OCI-LY7 (cell line): ENCODE results near the gene ERC1. TPM values are rescaled to one million over a fixed set of nuclear protein-coding genes. Genes with fewer than 3 reads are reported as not detected.

ENCODE experiments used
- BruUV-seq: library from RNA; stranded (reverse); fragments of 400-500 nt; replicated peaks from 2 replicates; lab custom pipeline; 2021; lab: Mats Ljungman, UMichigan
- CTCF ChIA-PET: fragments of 300-600 bp; sonication (Branson Sonifier 250); formaldehyde crosslinking; loops from one replicate; lab custom pipeline; 2022; ENCODE audit warnings: antibody characterized with exemption; ENCODE audit not compliant: unreplicated experiment; lab: Charles Lee
- POLR2A ChIA-PET: fragments of 300-600 bp; sonication (Branson Sonifier 250); formaldehyde crosslinking; loops from one replicate; lab custom pipeline; 2022; ENCODE audit warnings: antibody characterized with exemption; lab: Charles Lee
- DNase-seq: peaks from one replicate; pipeline ENCODE4 v3.0.0-alpha.2; 2015; ENCODE audit warnings: low spot score
- H2AFZ ChIP-seq: fragments of 200-600 bp; sonication (generic), shearing (Covaris generic); 2 replicates; pipeline ENCODE4 v1.6.1; 2014; ENCODE audit warnings: mild to moderate bottlenecking, antibody characterized with exemption, low read length, moderate library complexity
- H3K27ac ChIP-seq: fragments of 200-600 bp; sonication (generic); 2 replicates; pipeline ENCODE4 v1.5.1; 2014; ENCODE audit warnings: mixed run types, low read depth, mild to moderate bottlenecking, moderate library complexity, low read length, inconsistent platforms; ENCODE audit not compliant: poor library complexity, severe bottlenecking
- H3K36me3 ChIP-seq: fragments of 200-600 bp; sonication (generic); 2 replicates; pipeline ENCODE4 v1.6.1; 2014; ENCODE audit warnings: mild to moderate bottlenecking, antibody characterized with exemption, low read length, moderate library complexity, mixed read lengths; ENCODE audit not compliant: insufficient read depth
- H3K4me1 ChIP-seq: fragments of 200-600 bp; sonication (generic); 2 replicates; pipeline ENCODE4 v1.5.1; 2014; ENCODE audit warnings: mild to moderate bottlenecking, low read length; ENCODE audit not compliant: insufficient read depth, poor library complexity, severe bottlenecking
- H3K4me2 ChIP-seq: fragments of 200-600 bp; sonication (generic); 2 replicates; pipeline ENCODE4 v1.6.1; 2014; ENCODE audit warnings: mild to moderate bottlenecking, low read length
- H3K4me3 ChIP-seq: fragments of 200-600 bp; sonication (generic); 2 replicates; pipeline ENCODE4 v1.5.1; 2014; ENCODE audit warnings: mild to moderate bottlenecking, low read depth, low read length; ENCODE audit not compliant: poor library complexity, severe bottlenecking
- H3K79me2 ChIP-seq: fragments of 200-600 bp; sonication (generic); 2 replicates; pipeline ENCODE4 v1.6.1; 2016; ENCODE audit warnings: low read depth, mild to moderate bottlenecking, low read length, moderate library complexity, mixed read lengths; ENCODE audit not compliant: insufficient read depth
- H3K9me2 ChIP-seq: fragments of 200-600 bp; sonication (generic); 2 replicates; pipeline ENCODE4 v1.6.1; 2016; ENCODE audit warnings: mild to moderate bottlenecking, low read length, mixed read lengths; ENCODE audit not compliant: insufficient read depth
- H3K9me3 ChIP-seq: fragments of 200-600 bp; sonication (generic); 2 replicates; pipeline ENCODE4 v1.6.1; 2014; ENCODE audit warnings: mild to moderate bottlenecking, mixed run types, low read length, mixed read lengths
- H4K20me1 ChIP-seq: fragments of 200-600 bp; sonication (generic); 2 replicates; pipeline ENCODE4 v1.6.1; 2014; ENCODE audit warnings: mild to moderate bottlenecking, antibody characterized with exemption, low read length, moderate library complexity, mixed read lengths; ENCODE audit not compliant: insufficient read depth
- CTCF ChIP-seq: fragments of 200-600 bp; sonication (generic); conservative IDR thresholded peaks from 2 replicates; pipeline ENCODE4 v1.5.1; 2014; ENCODE audit warnings: mild to moderate bottlenecking, antibody characterized with exemption, low read length, moderate library complexity, mixed read lengths
- EZH2phosphoT487 ChIP-seq: fragments of 200-600 bp; sonication (generic); IDR thresholded peaks from 2 replicates; pipeline ENCODE4 v1.6.1; 2018; ENCODE audit warnings: low read depth, borderline replicate concordance, mild to moderate bottlenecking, mixed run types, antibody characterized with exemption, low read length, moderate library complexity, mixed read lengths
- intact Hi-C: fragments of 100-400 bp; cut with micrococcal nuclease; formaldehyde crosslinking; loops from one replicate; pipeline ENCODE4 v1.10.0; 2022; ENCODE audit not compliant: unreplicated experiment
- total RNA-seq, 2 experiments: library from RNA; depleted of rRNA in 1 of 2; stranded (reverse); fragments of >200 nt in 1 of 2; shearing (Covaris generic) in 1 of 2; gene quantifications; 2 replicates each; pipeline ENCODE4 v1.2.3, GENCODE V29; 2014 to 2022

ERC1 gene
- total RNA-seq, 2 experiments from 2014 or later, result 26.9 to 86.9 TPM

- POLR2A ChIA-PET, result interaction anchor here (0.5 to 0.8 kb wide), 2 partner anchors 20 to 1796 kb away, joined by 3 read pairs; no protein-coding TSS in a partner anchor
- no peak for TF ChIP-seq EZH2phosphoT487
- TF ChIP-seq CTCF, result no peak
- no peak for DNase-seq
- Histone ChIP-seq H3K27ac (no peak overlapping the region), H4K20me1 (0 out of 2 replicates have a peak, but pooled peaks cover 4% of the 10 kb centered on the region), H3K4me2 (no peak overlapping the region), H3K9me2 (no peaks in the 10 kb centered on the region), H2AFZ (no peak overlapping the region), H3K4me3 (no peak overlapping the region), H3K36me3 (no peaks in the 10 kb centered on the region), H3K4me1 (peaks cover 13% of the 10 kb centered on the region), H3K9me3 (no peaks in the 10 kb centered on the region), H3K79me2 (peaks cover 16% of the 10 kb centered on the region; the same call in 1 of the 2 replicates)
- intact Hi-C loops, result no loop called here
- CTCF ChIA-PET, result no interaction called here
- BruUV-seq, result no TSS peak
Measured at GRCh38 chr12:1073652-1074051, 82.6 kb downstream of the ERC1 start.

- intact Hi-C loops, result no loop called here
- H3K4me3 ChIP-seq, result no peak overlapping the region
- no peak overlapping the region for H2AFZ ChIP-seq
- ChIA-PET POLR2A (interaction anchor here (0.7 to 1.1 kb wide), 2 partner anchors 10 to 16 kb away, joined by 5 to 7 read pairs; no protein-coding TSS in a partner anchor), CTCF (no interaction called here)
- H3K79me2 ChIP-seq, result no peaks in the 10 kb centered on the region
- no peak for DNase-seq
- no peak overlapping the region for H3K27ac ChIP-seq
- no peaks in the 10 kb centered on the region for H3K9me3 ChIP-seq
- H3K9me2 ChIP-seq, result no peaks in the 10 kb centered on the region
- H3K4me2 ChIP-seq, result no peak overlapping the region
- H3K4me1 ChIP-seq, result no peaks in the 10 kb centered on the region
- BruUV-seq, result no TSS peak
- H4K20me1 ChIP-seq, result no peaks in the 10 kb centered on the region
- no peaks in the 10 kb centered on the region for H3K36me3 ChIP-seq
- TF ChIP-seq CTCF (no peak), EZH2phosphoT487 (no peak)
Measured at GRCh38 chr12:1077036-1077803, 86.2 kb downstream of the ERC1 start.

GRCh38 chr12:1078002-1078401 is 87.0 kb downstream of the ERC1 start:
- Histone ChIP-seq H2AFZ (no peak overlapping the region), H3K4me1 (peaks cover 2% of the 10 kb centered on the region), H3K9me2 (no peaks in the 10 kb centered on the region), H3K79me2 (no peaks in the 10 kb centered on the region), H3K4me3 (no peak overlapping the region), H4K20me1 (no peaks in the 10 kb centered on the region), H3K36me3 (no peaks in the 10 kb centered on the region), H3K4me2 (no peak overlapping the region), H3K27ac (no peak overlapping the region), H3K9me3 (no peaks in the 10 kb centered on the region)
- ChIA-PET POLR2A (interaction anchor here (1.1 kb wide), 1 partner anchor 15 kb away, joined by 5 read pairs; no protein-coding TSS in a partner anchor), CTCF (no interaction called here)
- BruUV-seq, result no TSS peak
- no peak for DNase-seq
- intact Hi-C loops, result no loop called here
- TF ChIP-seq CTCF, result no peak
- TF ChIP-seq EZH2phosphoT487, result no peak
